NT2/D1 (cell line): ENCODE results near the gene TIAM2.
A peak's percentile ranks its signal among the peaks of the same experiment; 100 is the strongest.

Experiments
- DNase-seq: peaks from one replicate; pipeline ENCODE4 v3.0.0-alpha.2; 2011; ENCODE audit warnings: low read depth, low spot score
- H3K27me3 ChIP-seq: 2 replicates; pipeline ENCODE4 v1.6.0; 2011; ENCODE audit warnings: mild to moderate bottlenecking; ENCODE audit not compliant: insufficient read length, insufficient read depth
- H3K36me3 ChIP-seq: 2 replicates; pipeline ENCODE4 v1.6.1; 2011; ENCODE audit warnings: mild to moderate bottlenecking, low read length, mixed read lengths; ENCODE audit not compliant: insufficient read depth, insufficient read length
- H3K4me1 ChIP-seq: 2 replicates; pipeline ENCODE4 v1.5.1; 2011; ENCODE audit not compliant: insufficient read depth, insufficient read length
- H3K4me3 ChIP-seq: 2 replicates; pipeline ENCODE4 v1.5.1; 2011; ENCODE audit warnings: low read depth; ENCODE audit not compliant: insufficient read length
- H3K9ac ChIP-seq: 2 replicates; pipeline ENCODE4 v1.6.0; 2011; ENCODE audit warnings: low read depth; ENCODE audit not compliant: insufficient read length
- H3K9me3 ChIP-seq: 2 replicates; pipeline ENCODE4 v1.5.1; 2011; ENCODE audit warnings: mild to moderate bottlenecking, low read length; ENCODE audit not compliant: insufficient read depth
- SUZ12 ChIP-seq: IDR thresholded peaks from 2 replicates; pipeline ENCODE4 v1.6.1; 2011; ENCODE audit not compliant: insufficient read length, insufficient read depth; ENCODE audit errors: extremely low read depth
- YY1 ChIP-seq: IDR thresholded peaks from 2 replicates; pipeline ENCODE4 v1.6.1; 2011; ENCODE audit not compliant: insufficient read length, insufficient read depth
- ZNF274 ChIP-seq: IDR thresholded peaks from 2 replicates; pipeline ENCODE4 v1.6.1; 2011; ENCODE audit warnings: mild to moderate bottlenecking, low read depth, low read length

Gene TIAM2

GRCh38 chr6:155185544-155185943 lies 190.4 kb downstream of the TIAM2 start:
- TF ChIP-seq ZNF274 (no peak), SUZ12 (no peak), YY1 (no peak)
- no peaks in the 10 kb centered on the region for H3K27me3 ChIP-seq
- H3K9ac ChIP-seq = no peak overlapping the region
- H3K4me1 ChIP-seq = peaks cover 7% of the 10 kb centered on the region
- peaks cover 30% of the 10 kb centered on the region for H3K36me3 ChIP-seq
- peak; percentile 44 for DNase-seq
- H3K9me3 ChIP-seq = no peaks in the 10 kb centered on the region
- H3K4me3 ChIP-seq = no peak overlapping the region

- H3K4me3 ChIP-seq = no peak overlapping the region
- no peaks in the 10 kb centered on the region for H3K9me3 ChIP-seq
- TF ChIP-seq SUZ12 (no peak), ZNF274 (no peak), YY1 (no peak)
- H3K36me3 ChIP-seq = peaks cover 30% of the 10 kb centered on the region
- H3K9ac ChIP-seq = no peak overlapping the region
- no peaks in the 10 kb centered on the region for H3K27me3 ChIP-seq
- DNase-seq = no peak
- peaks cover 7% of the 10 kb centered on the region for H3K4me1 ChIP-seq
Measured at GRCh38 chr6:155186052-155186658, 191.0 kb downstream of the TIAM2 start.

- H3K9me3 ChIP-seq = no peaks in the 10 kb centered on the region
- TF ChIP-seq YY1 = no peak
- no peak for TF ChIP-seq SUZ12
- no peak for TF ChIP-seq ZNF274
- peaks cover 33% of the 10 kb centered on the region for H3K36me3 ChIP-seq
- H3K9ac ChIP-seq = no peak overlapping the region
- no peak overlapping the region for H3K4me3 ChIP-seq
- H3K27me3 ChIP-seq = no peaks in the 10 kb centered on the region
- peaks cover 5% of the 10 kb centered on the region for H3K4me1 ChIP-seq
- no peak for DNase-seq
Measured at GRCh38 chr6:155187106-155187505, 192.0 kb downstream of the TIAM2 start.

GRCh38 chr6:155187994-155188706 lies 193.0 kb downstream of the TIAM2 start:
- Histone ChIP-seq H3K27me3 (no peaks in the 10 kb centered on the region), H3K4me3 (no peak overlapping the region), H3K4me1 (peaks cover 2% of the 10 kb centered on the region), H3K36me3 (peaks cover 31% of the 10 kb centered on the region), H3K9ac (no peak overlapping the region), H3K9me3 (no peaks in the 10 kb centered on the region)
- TF ChIP-seq ZNF274 (no peak), SUZ12 (no peak), YY1 (no peak)
- DNase-seq = no peak

GRCh38 chr6:155188707-155189496 lies 193.8 kb downstream of the TIAM2 start:
- Histone ChIP-seq H3K4me1 (peaks cover 2% of the 10 kb centered on the region), H3K4me3 (no peak overlapping the region), H3K9me3 (no peaks in the 10 kb centered on the region), H3K9ac (no peak overlapping the region), H3K27me3 (no peaks in the 10 kb centered on the region), H3K36me3 (peaks cover 29% of the 10 kb centered on the region)
- no peak for DNase-seq
- TF ChIP-seq YY1 (no peak), ZNF274 (no peak), SUZ12 (no peak)

GRCh38 chr6:155190677-155191076 lies 195.6 kb downstream of the TIAM2 start:
- no peaks in the 10 kb centered on the region for H3K9me3 ChIP-seq
- H3K9ac ChIP-seq = no peak overlapping the region
- no peak for DNase-seq
- H3K4me1 ChIP-seq = peaks cover 2% of the 10 kb centered on the region
- H3K36me3 ChIP-seq = peaks cover 26% of the 10 kb centered on the region
- H3K27me3 ChIP-seq = no peaks in the 10 kb centered on the region
- H3K4me3 ChIP-seq = no peak overlapping the region
- TF ChIP-seq SUZ12 = no peak
- TF ChIP-seq YY1 = no peak
- TF ChIP-seq ZNF274 = no peak

- TF ChIP-seq SUZ12 (no peak), ZNF274 (no peak), YY1 (no peak)
- H3K27me3 ChIP-seq = no peaks in the 10 kb centered on the region
- DNase-seq = no peak
- H3K4me3 ChIP-seq = no peak overlapping the region
- no peak overlapping the region for H3K9ac ChIP-seq
- H3K4me1 ChIP-seq = no peaks in the 10 kb centered on the region
- peaks cover 24% of the 10 kb centered on the region for H3K36me3 ChIP-seq
- H3K9me3 ChIP-seq = no peaks in the 10 kb centered on the region
Measured at GRCh38 chr6:155193526-155193925, 198.4 kb downstream of the TIAM2 start.
